ENCODE results near the gene ZBTB7C.

Gene ZBTB7C

DNA sequence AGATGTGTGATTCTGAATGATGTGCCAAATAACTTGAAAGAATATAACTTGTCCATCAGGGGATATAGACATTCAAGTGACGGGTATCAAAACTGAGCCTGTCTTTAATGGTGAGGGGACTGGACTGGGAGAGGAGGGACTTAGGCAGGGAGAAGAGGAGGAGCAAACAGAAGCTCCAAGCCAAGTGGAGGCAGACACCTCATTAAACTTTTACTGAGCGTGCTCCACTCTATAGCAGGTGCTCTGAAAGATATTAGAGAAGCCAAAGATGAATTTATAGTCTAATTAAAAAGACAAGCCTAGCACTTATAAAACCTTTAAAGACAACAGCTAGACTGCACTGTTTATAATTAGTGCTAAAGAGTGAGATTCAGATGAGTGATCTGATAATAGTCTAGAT lies 431.0 kb downstream of the ZBTB7C start:
- no peak for DNase-seq

Data from midbrain (tissue), 1 donor.